Adrenal gland (tissue), 5 donors: ENCODE results near the gene POLE3.

Source experiments
- CTCF ChIP-seq, 6 experiments: fragments of 450-650 bp in 4 of 6; fragments of 200-600 bp in 2 of 6; sonication (generic) in 1 of 6; IDR thresholded peaks; 1 replicate in 5 of 6; 2 replicates in 1 of 6; pipeline versions ENCODE4 v1.5.1 to v1.8.0; 2016 to 2021; ENCODE audit warnings: antibody characterized with exemption in 6 of 6, mild to moderate bottlenecking in 2 of 6, moderate library complexity in 1 of 6
- POLR2A ChIP-seq, 2 donors: fragments of 450-650 bp; IDR thresholded peaks; one replicate each; pipeline ENCODE4 v1.6.1; 2017; ENCODE audit warnings: antibody characterized with exemption in 2 of 2, mild to moderate bottlenecking in 2 of 2, moderate library complexity in 1 of 2
- donor health status: DM: no; HTN: no; CAD: no.

DNA sequence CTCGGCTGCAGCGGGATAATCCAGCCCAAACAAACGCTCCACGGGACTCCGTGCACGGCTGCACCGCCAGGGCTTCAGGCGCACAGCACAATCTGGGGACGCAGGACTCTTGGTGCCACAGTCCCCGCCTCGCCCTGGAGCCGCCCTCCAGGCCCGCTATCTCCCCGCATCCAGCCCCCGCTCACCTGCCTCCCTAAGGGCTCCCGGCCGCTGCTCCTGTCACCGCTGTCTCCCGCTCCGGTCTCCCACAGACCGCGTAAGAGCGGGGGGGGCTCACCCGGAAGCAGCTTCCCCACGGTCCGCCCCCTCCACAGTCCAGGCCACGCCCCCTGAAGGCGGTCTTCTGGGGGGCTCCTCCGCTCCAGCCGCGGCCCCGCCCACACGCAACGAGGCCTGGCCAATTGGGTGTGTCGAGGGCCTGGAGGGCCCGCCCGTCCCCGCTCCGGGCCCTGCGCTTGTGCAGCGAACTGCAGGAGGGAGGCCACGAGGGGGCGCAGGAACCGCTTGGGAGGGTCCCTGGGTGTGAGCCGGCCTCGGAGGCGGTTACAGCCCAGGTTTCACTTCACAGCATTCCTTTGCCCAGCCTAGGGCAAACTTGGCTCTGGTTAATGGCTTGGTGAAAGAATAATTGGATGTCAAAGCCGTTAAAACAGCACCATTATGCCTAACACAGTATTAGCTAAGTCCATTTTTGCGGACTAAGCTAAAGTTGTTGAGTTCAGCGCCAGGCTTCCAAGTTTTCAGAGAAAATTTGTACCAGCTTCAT is 9.3 kb downstream of the POLE3 start, which contains the start of gene ALAD:
- peak; percentile 87 to 97 (median 93) for TF ChIP-seq CTCF (IDR thresholded peaks at IDR 0.05)
- peak; percentile 64 to 87 for TF ChIP-seq POLR2A (IDR thresholded peaks at IDR 0.05)
